H9 (cell line): Measurements from ENCODE around the gene SLC6A19. TPM values are rescaled to one million over a fixed set of nuclear protein-coding genes. Genes with fewer than 3 reads are reported as not detected.

Experiments used
- DNase-seq: peaks from one replicate; pipeline ENCODE4 v3.0.0-alpha.2; 2017
- H2AFZ ChIP-seq: one replicate; pipeline ENCODE4 v1.6.1; 2013; ENCODE audit warnings: mild to moderate bottlenecking, low read length, control low read depth, moderate library complexity
- H2AK5ac ChIP-seq: 2 replicates; pipeline ENCODE4 v1.6.1; 2013; ENCODE audit warnings: low read length, control low read depth, mixed read lengths; ENCODE audit not compliant: insufficient read length
- H2BK120ac ChIP-seq: one replicate; pipeline ENCODE4 v1.6.1; 2013; ENCODE audit warnings: low read depth, mild to moderate bottlenecking, low read length, control low read depth, inconsistent platforms; ENCODE audit not compliant: poor library complexity, severe bottlenecking
- H2BK12ac ChIP-seq: 2 replicates; pipeline ENCODE4 v1.6.1; 2013; ENCODE audit warnings: low read length, control low read depth, mixed read lengths, low read depth; ENCODE audit not compliant: insufficient read length
- H2BK15ac ChIP-seq: 2 replicates; pipeline ENCODE4 v1.6.1; 2013; ENCODE audit warnings: low read depth, low read length, control low read depth
- H2BK20ac ChIP-seq: one replicate; pipeline ENCODE4 v1.6.1; 2013; ENCODE audit warnings: low read depth, mild to moderate bottlenecking, low read length, control low read depth, inconsistent platforms; ENCODE audit not compliant: poor library complexity, severe bottlenecking
- H2BK5ac ChIP-seq: 2 replicates; pipeline ENCODE4 v1.6.1; 2013; ENCODE audit warnings: low read length, control low read depth, mixed read lengths; ENCODE audit not compliant: insufficient read length
- H3K14ac ChIP-seq: 2 replicates; pipeline ENCODE4 v1.6.1; 2013; ENCODE audit warnings: low read length, control low read depth; ENCODE audit not compliant: insufficient read depth
- H3K18ac ChIP-seq: 2 replicates; pipeline ENCODE4 v1.6.1; 2013; ENCODE audit warnings: low read depth, mild to moderate bottlenecking, mixed read lengths, low read length, control low read depth; ENCODE audit not compliant: insufficient read length
- H3K23ac ChIP-seq: 2 replicates; pipeline ENCODE4 v1.6.1; 2013; ENCODE audit warnings: low read length, control low read depth, mixed read lengths, low read depth; ENCODE audit not compliant: insufficient read length
- H3K23me2 ChIP-seq: 2 replicates; pipeline ENCODE4 v1.6.1; 2013; ENCODE audit warnings: low read depth, mild to moderate bottlenecking, mixed read lengths, low read length, control low read depth; ENCODE audit not compliant: insufficient read length, poor library complexity, severe bottlenecking
- H3K27ac ChIP-seq: 2 replicates; pipeline ENCODE4 v1.5.1; 2013; ENCODE audit warnings: low read length, control low read depth, mixed read lengths, low read depth; ENCODE audit not compliant: insufficient read length
- H3K27me3 ChIP-seq: 2 replicates; pipeline ENCODE4 v1.6.1; 2013; ENCODE audit warnings: low read length, control low read depth, inconsistent platforms; ENCODE audit not compliant: insufficient read depth
- H3K4ac ChIP-seq: 2 replicates; pipeline ENCODE4 v1.6.1; 2013; ENCODE audit warnings: low read depth, mild to moderate bottlenecking, control low read depth, inconsistent platforms, low read length, moderate library complexity
- H3K4me1 ChIP-seq: 2 replicates; pipeline ENCODE4 v1.6.1; 2013; ENCODE audit warnings: low read length, control low read depth, inconsistent platforms; ENCODE audit not compliant: insufficient read depth
- H3K4me2 ChIP-seq: 2 replicates; pipeline ENCODE4 v1.6.1; 2013; ENCODE audit warnings: low read length, control low read depth, mixed read lengths; ENCODE audit not compliant: insufficient read length, insufficient read depth
- H3K56ac ChIP-seq: 2 replicates; pipeline ENCODE4 v1.6.1; 2013; ENCODE audit warnings: low read depth, mild to moderate bottlenecking, mixed read lengths, low read length, control low read depth; ENCODE audit not compliant: insufficient read length
- H3K79me1 ChIP-seq: 2 replicates; pipeline ENCODE4 v1.6.1; 2013; ENCODE audit warnings: low read depth, mild to moderate bottlenecking, moderate library complexity, low read length, control low read depth, inconsistent platforms; ENCODE audit not compliant: insufficient read depth, poor library complexity, severe bottlenecking
- H3K79me2 ChIP-seq: 2 replicates; pipeline ENCODE4 v1.6.1; 2013; ENCODE audit warnings: low read length, control low read depth, inconsistent platforms; ENCODE audit not compliant: insufficient read depth
- H3K9ac ChIP-seq: 2 replicates; pipeline ENCODE4 v1.6.1; 2013; ENCODE audit warnings: low read length, control low read depth, mixed read lengths; ENCODE audit not compliant: insufficient read length; ENCODE audit errors: extremely low read depth
- H3K9me3 ChIP-seq: one replicate; pipeline ENCODE4 v1.6.1; 2013; ENCODE audit warnings: low read depth, low read length, inconsistent platforms; ENCODE audit not compliant: control insufficient read depth
- H3T11ph ChIP-seq: one replicate; pipeline ENCODE4 v1.6.1; 2013; ENCODE audit warnings: mild to moderate bottlenecking, low read length, control low read depth, inconsistent platforms
- H4K20me1 ChIP-seq: one replicate; pipeline ENCODE4 v1.6.1; 2013; ENCODE audit not compliant: control insufficient read depth, insufficient read length, insufficient read depth
- H4K5ac ChIP-seq: 2 replicates; pipeline ENCODE4 v1.6.1; 2013; ENCODE audit warnings: low read depth, mild to moderate bottlenecking, mixed read lengths, low read length, control low read depth; ENCODE audit not compliant: insufficient read length
- H4K8ac ChIP-seq: replicated peaks from 2 replicates; pipeline ENCODE4 v1.6.1; 2013; ENCODE audit warnings: low read length, control low read depth, mixed read lengths, low read depth; ENCODE audit not compliant: insufficient read length
- H4K91ac ChIP-seq: 2 replicates; pipeline ENCODE4 v1.6.1; 2013; ENCODE audit warnings: low read depth, mild to moderate bottlenecking, moderate library complexity, mixed read lengths, low read length, control low read depth; ENCODE audit not compliant: insufficient read length
- H3K27ac Mint-ChIP-seq, 3 experiments: 2 replicates in 2 of 3; 3 replicates in 1 of 3; pipeline ENCODE4 v1.8.0; 2020 to 2021; ENCODE audit warnings: mixed read lengths in 3 of 3, mild to moderate bottlenecking in 1 of 3, moderate library complexity in 1 of 3
- H3K27me3 Mint-ChIP-seq: 2 replicates; pipeline ENCODE4 v1.8.0; 2021; ENCODE audit warnings: low read depth, mild to moderate bottlenecking, moderate library complexity, mixed read lengths
- H3K36me3 Mint-ChIP-seq, 3 experiments: 2 replicates in 2 of 3; 3 replicates in 1 of 3; pipeline ENCODE4 v1.8.0; 2020 to 2021; ENCODE audit warnings: low read depth in 3 of 3, mixed read lengths in 3 of 3; ENCODE audit not compliant: insufficient read depth in 1 of 3
- H3K4me1 Mint-ChIP-seq, 2 experiments: 2 replicates each; pipeline ENCODE4 v1.8.0; 2020; ENCODE audit warnings: mixed read lengths in 2 of 2
- H3K4me3 Mint-ChIP-seq, 2 experiments: 2 replicates in 1 of 2; 3 replicates in 1 of 2; pipeline ENCODE4 v1.8.0; 2020 to 2021; ENCODE audit warnings: mild to moderate bottlenecking in 2 of 2, mixed read lengths in 2 of 2, moderate library complexity in 1 of 2
- H3K9me3 Mint-ChIP-seq, 2 experiments: 2 replicates in 1 of 2; 3 replicates in 1 of 2; pipeline ENCODE4 v1.8.0; 2020; ENCODE audit warnings: mild to moderate bottlenecking in 2 of 2, mixed read lengths in 2 of 2, moderate library complexity in 1 of 2
- CTCF ChIP-seq: fragments of 200-600 bp; sonication (generic); conservative IDR thresholded peaks from 3 replicates; pipeline ENCODE4 v1.8.0; 2021; ENCODE audit warnings: antibody characterized with exemption, mild to moderate bottlenecking
- WGBS: extraction: QIAGEN DNeasy Blood & Tissue Kit; methylation state at CpG from one replicate; pipeline ENCODE4 v1.1.7; 2013; ENCODE audit warnings: missing lambda C conversion rate, low lambda C conversion rate, mixed read lengths; ENCODE audit not compliant: insufficient read length; ENCODE audit errors: extremely low coverage; 5-methylcytosine and 5-hydroxymethylcytosine counted together
- total RNA-seq: library from RNA; stranded (reverse); gene quantifications from 2 replicates; pipeline ENCODE4 v1.2.1, GENCODE V29; 2021

The SLC6A19 gene
- total RNA-seq, 1 experiment from 2014 or later = not detected

- H3K56ac ChIP-seq = no peak overlapping the region
- no peak overlapping the region for H3K27ac Mint-ChIP-seq
- H3K4me2 ChIP-seq = no peak overlapping the region
These were observed 42.9 kb downstream of the SLC6A19 start for GRCh38 chr5:1244255-1244654.

More at GRCh38 chr5:1244255-1244654, 42.9 kb downstream of the SLC6A19 start:
- no CpG with 5 or more reads among the region's 21 CpGs for WGBS
- no peak overlapping the region for H3K27ac ChIP-seq
- no peak overlapping the region for H2BK5ac ChIP-seq
- H4K8ac ChIP-seq = no peak overlapping the region
- no peak overlapping the region for H2BK120ac ChIP-seq
- no peaks in the 10 kb centered on the region for H4K20me1 ChIP-seq
- no peak overlapping the region for H3K9ac ChIP-seq
- no peaks in the 10 kb centered on the region for H3K23me2 ChIP-seq
- H4K5ac ChIP-seq = no peak overlapping the region
- H3T11ph ChIP-seq = no peak overlapping the region
- Mint-ChIP-seq H3K36me3 (no peaks in the 10 kb centered on the region), H3K4me3 (no peak overlapping the region; a peak in 1 of 5 replicates), H3K9me3 (no peaks in the 10 kb centered on the region), H3K27me3 (peaks cover 10% of the 10 kb centered on the region), H3K4me1 (peaks cover 4 to 16% of the 10 kb centered on the region in 2 experiments)
- no peak overlapping the region for H3K18ac ChIP-seq
- H3K4ac ChIP-seq = no peak overlapping the region
- H3K79me2 ChIP-seq = no peaks in the 10 kb centered on the region
- H3K14ac ChIP-seq = no peak overlapping the region; the same call in 1 of the 2 replicates
- no peak overlapping the region for H2AK5ac ChIP-seq
- H2BK12ac ChIP-seq = no peak overlapping the region
- no peak overlapping the region for H4K91ac ChIP-seq
- no peaks in the 10 kb centered on the region for H3K4me1 ChIP-seq
- H2BK15ac ChIP-seq = no peak overlapping the region
- no peaks in the 10 kb centered on the region for H3K27me3 ChIP-seq
- no peak for DNase-seq
- H3K9me3 ChIP-seq = no peaks in the 10 kb centered on the region
- no peak overlapping the region for H3K23ac ChIP-seq
- H2BK20ac ChIP-seq = no peak overlapping the region
- no peak overlapping the region for H2AFZ ChIP-seq
- no peaks in the 10 kb centered on the region for H3K79me1 ChIP-seq
- no peak for TF ChIP-seq CTCF
